HL-60/S4 treated with retinoic acid at 250 ng/mL for 4 days and 3 days (cell line): Measurements from ENCODE around the gene SPPL2C.

Source experiments
- in situ Hi-C: fragments of 300-500 bp; cut with MboI; formaldehyde crosslinking; loops from 2 replicates; pipeline ENCODE4 v1.7.0; 2022; ENCODE audit warnings: low sequenced_read_pairs

The SPPL2C gene

GRCh38 chr17:45828171-45828570 is 16.5 kb upstream of the SPPL2C start:
- in situ Hi-C loops = loop anchor here (10.0 kb wide), 1 partner anchor 193 kb away; no protein-coding TSS in a partner anchor

- in situ Hi-C loops = loop anchor here (10.0 kb wide), 1 partner anchor 194 kb away; no protein-coding TSS in a partner anchor
Observed at GRCh38 chr17:45828582-45829133, 16.0 kb upstream of the SPPL2C start.

DNA sequence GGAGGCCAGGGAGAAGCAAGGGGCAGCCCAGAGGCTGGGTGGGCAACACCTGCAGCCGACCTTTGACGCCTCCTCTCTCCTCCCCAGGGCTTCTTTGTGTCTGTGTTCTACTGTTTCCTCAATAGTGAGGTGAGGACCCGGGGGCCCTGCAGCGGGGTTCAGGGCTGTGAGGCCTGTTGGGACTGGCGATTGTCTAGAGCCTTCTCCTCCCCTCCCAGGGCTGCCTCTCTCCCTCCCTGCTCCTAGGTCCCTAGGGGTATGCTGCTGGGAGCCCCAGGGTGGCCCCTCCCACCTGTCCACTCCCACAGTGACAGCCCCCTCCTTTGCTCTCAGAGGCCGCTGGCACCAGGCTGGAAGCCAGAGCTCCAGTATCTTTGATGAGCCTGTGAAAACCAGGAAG is 10.8 kb upstream of the SPPL2C start:
- in situ Hi-C loops = no loop called here

DNA sequence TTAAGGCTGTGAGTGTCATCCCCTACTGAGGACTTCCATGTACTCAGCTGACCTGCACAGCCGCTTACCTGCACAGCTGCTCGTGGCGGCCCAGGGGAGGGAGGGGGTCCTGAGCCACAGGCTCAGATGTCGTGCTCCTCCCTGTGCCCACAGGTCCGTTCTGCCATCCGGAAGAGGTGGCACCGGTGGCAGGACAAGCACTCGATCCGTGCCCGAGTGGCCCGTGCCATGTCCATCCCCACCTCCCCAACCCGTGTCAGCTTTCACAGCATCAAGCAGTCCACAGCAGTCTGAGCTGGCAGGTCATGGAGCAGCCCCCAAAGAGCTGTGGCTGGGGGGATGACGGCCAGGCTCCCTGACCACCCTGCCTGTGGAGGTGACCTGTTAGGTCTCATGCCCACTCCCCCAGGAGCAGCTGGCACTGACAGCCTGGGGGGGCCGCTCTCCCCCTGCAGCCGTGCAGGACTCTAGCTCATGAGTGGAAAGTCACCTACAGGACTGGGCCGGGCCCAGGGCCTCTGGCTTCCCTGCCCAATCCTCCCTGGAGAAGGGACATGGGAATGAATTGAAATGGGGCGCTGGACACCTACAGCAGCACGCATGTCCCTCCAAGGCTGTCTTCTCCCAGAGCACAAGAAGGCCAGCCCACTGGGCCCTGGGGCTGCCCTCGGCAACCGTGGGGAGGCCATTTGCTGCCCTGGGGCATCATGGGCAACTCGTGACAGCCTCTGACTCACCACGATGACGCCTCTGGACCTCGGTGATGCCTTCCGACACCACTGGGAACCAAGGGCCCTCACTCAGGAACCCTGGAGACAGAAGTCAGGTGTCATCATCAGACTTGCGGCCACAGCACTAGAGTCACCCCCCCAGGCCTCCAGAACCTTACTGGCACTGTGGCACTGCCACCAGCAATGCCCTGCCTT is 9.9 kb upstream of the SPPL2C start:
- in situ Hi-C loops = no loop called here

- in situ Hi-C loops = no loop called here
Observed at GRCh38 chr17:45835481-45835880, 9.2 kb upstream of the SPPL2C start.

GRCh38 chr17:45836047-45837044 is 8.3 kb upstream of the SPPL2C start:
- in situ Hi-C loops = no loop called here

DNA sequence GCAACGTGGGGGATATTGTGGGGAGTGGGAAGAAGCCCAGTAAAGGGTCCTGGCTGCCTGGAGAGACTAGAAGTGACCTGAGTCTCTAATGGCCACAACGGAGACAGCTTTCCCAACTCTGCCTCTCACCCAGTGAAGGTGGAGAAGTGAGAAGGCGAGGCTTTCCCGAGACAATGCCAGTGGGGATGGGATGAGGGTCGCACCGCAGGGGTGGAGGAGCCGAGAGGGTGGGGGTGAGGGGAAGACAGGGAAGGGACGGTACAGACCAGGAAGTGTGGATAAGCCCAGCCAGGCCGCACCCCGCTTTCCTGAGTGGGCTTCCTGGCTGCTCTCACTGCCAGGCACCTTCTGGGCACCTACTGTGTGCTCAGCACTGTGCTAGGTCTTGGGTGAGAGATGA is 7.5 kb upstream of the SPPL2C start:
- in situ Hi-C loops = no loop called here

- in situ Hi-C loops = no loop called here
Observed at GRCh38 chr17:45837603-45838002, 7.1 kb upstream of the SPPL2C start.

GRCh38 chr17:45838751-45839295 is 5.9 kb upstream of the SPPL2C start:
- in situ Hi-C loops = no loop called here

GRCh38 chr17:45839442-45839841 is 5.2 kb upstream of the SPPL2C start:
- in situ Hi-C loops = no loop called here

DNA sequence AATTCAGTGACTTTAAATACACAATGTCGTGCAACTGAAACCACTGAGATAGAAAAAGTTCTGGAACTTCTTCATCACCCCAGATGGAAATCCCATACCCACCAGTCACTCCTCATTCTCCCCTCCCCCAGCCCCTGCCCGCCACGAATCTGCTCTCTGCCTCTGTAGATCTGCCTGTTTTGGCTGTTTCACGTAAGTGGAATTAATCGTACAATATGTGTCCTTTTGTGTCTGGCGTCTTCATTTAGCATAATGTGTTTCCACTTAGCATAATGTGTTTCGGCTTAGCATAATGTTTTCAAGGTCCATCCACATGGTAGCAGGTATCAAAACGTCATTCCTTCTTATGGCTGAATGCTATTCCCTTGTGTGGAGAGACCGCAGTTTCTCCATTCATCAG is 3.5 kb upstream of the SPPL2C start:
- in situ Hi-C loops = no loop called here

GRCh38 chr17:45841883-45842525 is 2.7 kb upstream of the SPPL2C start:
- in situ Hi-C loops = no loop called here

- in situ Hi-C loops = no loop called here
Observed at GRCh38 chr17:45843722-45844121, 959 bp upstream of the SPPL2C start.

DNA sequence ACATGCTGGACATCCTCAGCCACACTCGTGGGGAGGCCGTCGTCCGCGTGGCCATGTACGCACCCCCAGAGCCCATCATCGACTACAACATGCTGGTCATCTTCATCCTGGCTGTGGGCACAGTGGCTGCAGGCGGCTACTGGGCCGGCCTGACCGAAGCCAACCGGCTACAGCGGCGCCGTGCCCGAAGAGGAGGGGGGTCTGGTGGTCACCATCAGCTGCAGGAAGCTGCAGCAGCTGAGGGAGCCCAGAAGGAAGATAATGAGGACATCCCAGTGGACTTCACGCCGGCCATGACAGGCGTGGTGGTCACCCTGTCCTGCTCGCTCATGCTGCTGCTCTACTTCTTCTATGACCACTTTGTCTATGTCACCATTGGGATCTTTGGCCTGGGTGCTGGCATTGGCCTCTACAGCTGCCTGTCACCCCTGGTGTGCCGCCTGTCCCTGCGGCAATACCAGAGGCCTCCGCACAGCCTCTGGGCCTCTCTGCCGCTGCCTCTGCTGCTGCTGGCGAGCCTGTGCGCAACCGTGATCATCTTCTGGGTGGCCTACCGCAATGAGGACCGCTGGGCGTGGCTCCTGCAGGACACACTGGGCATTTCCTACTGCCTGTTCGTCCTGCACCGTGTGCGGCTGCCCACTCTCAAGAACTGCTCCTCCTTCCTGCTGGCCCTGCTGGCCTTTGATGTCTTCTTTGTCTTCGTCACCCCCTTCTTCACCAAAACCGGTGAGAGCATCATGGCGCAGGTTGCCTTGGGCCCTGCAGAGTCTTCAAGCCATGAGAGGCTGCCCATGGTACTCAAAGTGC is 900 bp downstream of the SPPL2C start:
- in situ Hi-C loops = no loop called here

GRCh38 chr17:45846223-45846622 is 1.5 kb downstream of the SPPL2C start:
- in situ Hi-C loops = no loop called here

- in situ Hi-C loops = no loop called here
Observed at GRCh38 chr17:45846646-45847045, 2.0 kb downstream of the SPPL2C start.

- in situ Hi-C loops = no loop called here
Observed at GRCh38 chr17:45847101-45847500, 2.4 kb downstream of the SPPL2C start.

GRCh38 chr17:45847747-45848146 is 3.1 kb downstream of the SPPL2C start:
- in situ Hi-C loops = no loop called here

GRCh38 chr17:45848405-45848804 is 3.7 kb downstream of the SPPL2C start:
- in situ Hi-C loops = no loop called here
